Measurements from ENCODE around the gene PHACTR3.

PHACTR3 gene

DNA sequence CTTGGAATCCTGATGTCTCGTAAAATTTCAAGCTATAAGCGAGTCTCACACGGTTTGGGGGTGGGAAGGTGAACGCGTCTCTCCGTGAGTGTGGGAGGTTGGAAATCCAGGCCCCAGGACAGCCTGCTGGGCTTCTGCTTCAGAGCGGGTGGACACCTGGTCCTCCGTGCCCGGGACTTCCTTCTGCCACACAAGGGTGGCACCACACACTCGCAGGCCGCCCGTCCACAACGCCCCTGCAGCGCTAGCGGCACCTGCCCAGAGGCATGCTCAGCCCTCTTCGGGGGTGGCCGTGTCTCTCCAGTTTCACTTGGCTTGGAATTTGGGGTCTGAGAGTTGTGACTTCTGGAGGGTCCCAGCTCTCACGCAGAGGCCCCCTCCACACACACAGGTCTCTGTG, 151.9 kb downstream of the PHACTR3 start:
- FAIRE-seq, result no peak

DNA sequence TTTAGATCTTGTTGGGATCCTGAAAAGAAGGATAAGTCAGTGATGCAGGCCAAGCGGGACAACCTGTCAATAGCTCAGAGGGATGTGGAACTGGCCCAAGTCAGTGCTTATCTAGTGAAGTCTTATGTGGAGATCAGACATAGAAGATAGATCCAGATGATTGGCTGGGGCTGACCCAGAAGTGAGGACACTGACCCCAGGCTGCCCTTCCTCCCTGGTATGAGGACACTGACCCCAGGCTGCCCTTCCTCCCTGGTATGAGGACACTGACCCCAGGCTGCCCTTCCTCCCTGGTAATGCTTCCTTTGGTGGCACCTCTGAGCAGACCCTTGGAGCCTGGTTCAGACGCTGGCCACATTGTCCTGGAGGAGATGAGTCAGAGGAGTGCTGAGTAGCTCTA, 159.7 kb downstream of the PHACTR3 start:
- no peak for FAIRE-seq

DNA sequence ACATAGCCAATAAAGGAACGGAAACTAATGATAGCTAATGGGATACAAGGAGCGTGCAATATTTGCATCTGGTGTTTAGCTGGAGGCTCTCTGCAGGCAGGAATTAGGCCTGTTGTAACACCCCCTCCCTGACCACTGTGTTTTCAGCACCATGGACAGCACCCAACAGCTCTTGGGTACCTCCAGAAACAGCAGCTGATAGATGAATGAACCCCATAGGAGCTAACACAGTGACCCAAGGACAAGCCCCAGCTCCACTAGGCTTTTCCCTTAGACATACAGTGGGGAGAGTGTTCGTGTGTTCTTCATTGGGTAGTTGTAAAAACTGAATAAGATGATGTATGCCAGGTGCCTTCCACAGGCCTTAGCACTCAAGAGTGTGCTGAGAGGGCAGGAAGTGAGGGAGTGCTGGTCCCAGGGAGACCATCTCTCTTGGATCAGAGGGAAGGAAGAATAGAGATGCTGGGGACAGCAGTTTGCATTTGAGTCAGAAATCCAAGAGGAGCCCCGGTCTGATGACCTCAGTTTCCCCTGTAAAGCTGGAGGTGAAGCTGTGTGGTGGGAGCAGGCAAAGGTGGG, 161.3 kb downstream of the PHACTR3 start:
- FAIRE-seq, result no peak

DNA sequence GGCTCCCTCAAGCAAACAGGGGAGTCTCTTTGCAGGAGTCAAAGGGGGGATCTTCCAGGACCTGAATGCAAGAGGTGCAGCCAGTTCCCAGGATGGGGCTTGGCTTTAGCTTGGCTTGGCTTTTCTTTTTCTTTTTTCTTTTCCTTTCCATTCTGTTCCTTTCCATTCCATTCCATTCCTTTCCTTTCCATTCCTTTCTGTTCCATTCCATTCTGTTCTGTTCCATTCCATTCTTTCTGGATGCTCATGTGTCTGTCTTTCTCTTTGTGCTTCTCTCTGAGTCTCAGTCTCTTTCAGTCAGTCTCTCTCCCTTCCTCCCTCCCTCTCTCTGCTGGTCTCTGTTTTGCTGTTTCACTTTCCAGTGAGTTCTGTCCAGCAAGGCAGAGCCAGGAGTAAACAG, 163.3 kb downstream of the PHACTR3 start:
- no peak for FAIRE-seq

DNA sequence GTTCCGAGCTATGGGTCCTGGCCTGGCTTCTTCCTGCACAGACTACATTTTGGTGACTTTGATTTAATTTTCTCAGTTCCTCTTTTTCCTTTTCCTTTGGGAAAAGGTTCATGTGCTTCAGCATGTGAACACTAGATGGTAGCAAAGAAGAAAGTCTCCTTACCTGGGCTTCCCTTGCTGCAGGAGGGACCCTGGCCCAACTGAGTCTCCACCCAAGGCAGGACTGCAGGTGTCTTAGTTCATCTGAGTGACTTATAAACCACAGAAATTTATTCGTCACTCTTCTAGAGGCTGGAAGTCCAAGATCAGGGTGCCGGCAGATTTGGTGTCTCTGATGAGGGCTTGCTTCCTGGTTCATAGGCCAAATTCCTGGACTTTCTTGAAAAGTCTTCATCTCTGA, 165.9 kb downstream of the PHACTR3 start:
- no peak for FAIRE-seq

DNA sequence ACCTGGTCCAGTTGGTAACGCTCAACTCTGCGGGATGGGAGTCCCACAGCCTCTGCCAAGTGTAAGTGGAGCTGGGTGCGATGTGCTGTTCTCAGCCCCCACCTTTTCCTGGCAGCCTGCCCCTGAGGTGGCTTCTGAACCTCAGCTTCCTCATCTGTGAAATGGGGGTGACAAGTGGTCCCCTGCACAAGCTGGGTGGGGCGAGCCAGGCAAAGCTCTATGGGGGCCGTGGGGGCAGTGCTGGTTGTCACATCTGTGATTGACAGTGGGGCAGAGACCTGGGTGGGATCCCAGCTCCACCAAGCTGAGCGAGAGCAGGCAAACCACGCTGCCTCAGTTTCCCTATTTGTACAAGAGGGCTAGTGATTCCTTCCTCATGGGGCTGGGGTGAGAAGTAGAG, 166.5 kb downstream of the PHACTR3 start:
- FAIRE-seq, result no peak

DNA sequence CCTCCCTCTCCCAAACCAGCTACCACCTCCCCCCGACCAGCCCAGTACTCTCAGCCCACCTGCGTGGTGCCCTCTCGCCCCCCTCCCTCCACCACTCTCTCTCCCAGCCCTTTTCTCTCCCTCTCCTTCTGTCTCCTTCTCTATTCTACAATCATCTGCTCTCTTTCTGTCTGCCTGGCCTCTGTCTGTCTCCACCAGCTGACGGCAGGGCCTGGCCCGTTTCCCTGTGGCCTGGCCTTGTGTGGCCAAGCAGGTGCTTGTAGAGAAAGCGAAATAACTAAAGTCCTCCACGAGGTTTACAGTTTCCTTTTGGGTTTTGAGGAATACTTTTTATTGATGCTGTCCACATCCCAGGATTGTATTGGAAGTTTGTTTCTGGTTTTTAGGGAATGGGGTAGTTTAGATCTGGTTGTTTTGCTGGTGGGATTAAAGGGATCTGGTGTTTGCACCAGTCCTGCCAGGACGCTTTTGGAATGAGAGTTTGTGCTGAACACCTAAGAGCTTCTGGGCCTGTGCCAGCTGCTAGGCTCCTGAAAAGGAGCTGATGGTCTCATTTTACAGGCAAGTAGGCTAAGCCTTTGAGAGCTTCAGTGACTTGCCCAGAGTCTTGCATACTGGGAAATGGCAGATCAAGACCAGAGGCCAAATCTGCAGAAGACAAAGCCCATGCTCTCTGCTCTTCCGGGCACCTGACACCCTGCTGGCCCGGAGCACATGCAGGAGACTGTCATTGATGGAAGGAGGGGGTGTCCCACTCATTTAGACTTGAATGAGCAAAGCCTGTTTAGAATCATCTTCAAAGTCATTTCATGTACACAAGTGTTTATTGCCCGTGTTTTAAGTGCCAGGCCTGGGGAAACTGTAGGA, 167.4 kb downstream of the PHACTR3 start:
- FAIRE-seq, result no peak

DNA sequence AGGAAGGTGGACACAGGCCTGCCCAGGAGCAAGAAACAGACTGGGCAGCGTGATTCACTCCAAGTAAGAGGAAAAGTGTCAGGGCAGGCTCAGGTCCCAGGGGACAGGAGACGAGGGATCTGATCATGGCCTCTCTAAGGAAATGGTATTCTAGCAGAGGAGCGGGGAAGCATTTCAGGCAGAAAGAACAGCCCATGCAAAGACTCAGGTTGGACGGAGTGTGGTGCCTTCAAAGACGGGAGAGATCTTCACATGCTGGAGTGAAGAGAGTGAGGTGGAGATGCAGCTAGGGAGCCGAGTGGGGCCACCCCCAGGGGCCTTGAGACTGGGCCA, 168.0 kb downstream of the PHACTR3 start:
- no peak for FAIRE-seq

DNA sequence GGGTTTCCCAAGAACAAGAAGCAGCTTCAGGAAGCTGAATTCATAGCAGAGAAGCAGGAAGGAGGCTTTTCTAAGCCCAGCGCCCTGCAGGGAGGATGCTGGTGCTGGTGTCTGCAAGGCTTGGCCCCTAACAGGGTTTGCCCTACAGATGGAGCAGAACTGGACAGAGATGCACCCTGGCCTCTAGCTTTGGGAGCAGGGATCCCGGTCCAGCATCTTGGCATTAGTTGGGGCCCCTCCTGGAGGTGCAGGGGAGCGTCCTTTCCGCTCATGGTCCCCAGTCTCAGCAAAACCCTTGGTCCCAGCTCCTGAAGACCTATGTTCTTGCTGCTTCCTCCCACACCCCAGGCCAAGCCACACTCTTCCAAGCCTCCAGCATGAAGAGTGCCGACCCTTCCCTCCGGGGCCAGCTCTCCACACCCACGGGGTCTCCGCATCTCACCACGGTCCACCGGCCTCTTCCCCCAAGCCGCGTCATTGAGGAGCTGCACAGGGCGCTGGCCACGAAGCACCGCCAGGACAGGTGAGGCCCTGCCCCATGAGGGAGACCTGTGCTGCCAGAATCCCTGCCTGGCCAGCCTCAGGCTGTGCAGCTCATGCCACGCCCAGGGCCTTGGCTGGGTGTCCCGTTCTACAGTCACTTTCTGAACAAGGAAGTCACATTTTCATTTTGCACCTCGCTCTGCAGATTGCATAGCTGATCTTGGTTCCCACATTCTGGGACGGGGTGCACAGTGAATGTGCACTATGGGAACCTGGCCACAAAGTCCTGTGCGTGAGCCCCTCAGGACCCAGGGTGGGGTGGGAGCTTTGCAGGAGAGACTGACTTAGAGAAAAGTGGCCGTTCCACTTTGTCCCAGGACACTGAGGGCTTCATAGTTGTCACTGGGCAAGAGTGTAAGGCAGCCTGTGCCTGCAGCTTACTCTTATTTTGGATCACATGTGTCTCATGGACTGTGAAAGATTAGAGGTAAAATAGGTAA, 168.9 kb downstream of the PHACTR3 start:
- FAIRE-seq, result no peak

DNA sequence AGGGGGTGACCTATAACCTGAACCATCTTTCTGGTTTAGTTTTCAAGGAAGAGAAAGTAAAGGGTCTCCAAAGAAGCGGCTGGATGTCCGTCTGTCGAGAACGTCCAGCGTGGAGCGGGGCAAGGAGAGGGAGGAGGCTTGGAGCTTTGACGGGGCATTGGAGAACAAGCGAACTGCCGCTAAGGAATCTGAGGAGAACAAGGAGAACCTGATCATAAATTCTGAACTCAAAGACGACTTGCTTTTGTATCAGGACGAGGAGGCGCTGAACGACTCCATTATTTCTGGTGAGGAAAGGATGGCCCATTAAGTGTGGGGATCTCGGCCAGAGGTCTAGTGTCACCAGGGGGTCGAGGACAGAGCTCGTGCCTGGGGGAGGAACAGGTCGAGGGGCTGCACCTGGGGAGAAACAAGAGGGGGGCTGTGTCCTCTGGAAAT, 169.9 kb downstream of the PHACTR3 start:
- no peak for FAIRE-seq

DNA sequence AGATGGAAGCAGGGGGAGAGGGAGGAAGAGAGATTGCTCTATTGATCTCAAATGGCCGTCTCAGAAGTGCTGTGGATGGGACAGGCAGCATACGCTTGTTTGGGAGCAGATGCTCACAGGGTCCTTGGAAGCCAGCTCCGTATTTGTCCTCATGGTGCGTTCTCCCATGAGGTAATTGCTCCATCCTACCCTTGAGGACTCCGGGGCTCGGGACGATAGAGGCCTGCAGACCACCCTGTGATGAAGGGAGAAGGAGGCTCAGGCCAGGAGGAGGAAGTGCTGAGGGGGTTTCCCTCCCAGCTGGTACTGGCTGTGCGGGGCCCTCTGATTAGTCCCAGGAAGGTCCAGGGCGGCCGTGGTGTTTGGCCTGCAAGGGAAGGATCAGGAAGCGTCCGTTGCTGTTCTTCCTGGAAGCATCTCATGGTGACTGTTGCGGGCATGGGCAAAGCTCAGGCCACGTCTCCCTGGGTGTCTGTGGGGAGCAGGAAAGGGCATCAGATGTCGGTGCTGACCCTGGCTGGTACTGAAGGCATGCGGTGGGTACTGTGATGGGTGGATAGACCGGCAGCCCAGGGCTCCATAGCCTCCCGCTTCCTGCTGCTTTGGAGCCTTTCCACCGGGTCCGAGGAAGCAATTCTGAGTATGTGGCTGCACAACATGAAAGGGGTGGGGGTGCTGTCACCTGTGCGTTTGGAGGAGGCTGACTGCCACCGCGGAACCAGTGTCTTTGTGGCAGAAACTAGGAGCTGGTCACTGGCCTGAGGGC, 170.8 kb downstream of the PHACTR3 start:
- no peak for FAIRE-seq

DNA sequence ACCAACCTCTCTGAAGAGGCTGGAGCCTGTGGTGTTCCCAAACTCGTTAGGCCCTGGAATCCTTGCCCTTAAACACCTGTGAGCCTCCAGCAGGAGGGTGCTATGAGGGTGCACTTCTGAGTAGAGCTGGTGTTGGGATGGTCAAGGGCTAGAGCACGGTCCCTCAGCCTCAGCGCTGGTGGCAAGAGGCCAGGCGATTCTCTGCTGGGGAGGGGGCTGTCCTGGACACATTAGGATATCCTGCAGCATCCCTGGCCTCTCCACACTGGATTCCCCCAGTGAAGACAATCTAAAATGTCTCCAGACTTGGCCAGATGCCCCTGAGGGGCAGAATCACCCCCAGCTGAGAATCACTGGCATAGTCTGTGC, 171.3 kb downstream of the PHACTR3 start:
- no peak for FAIRE-seq

DNA sequence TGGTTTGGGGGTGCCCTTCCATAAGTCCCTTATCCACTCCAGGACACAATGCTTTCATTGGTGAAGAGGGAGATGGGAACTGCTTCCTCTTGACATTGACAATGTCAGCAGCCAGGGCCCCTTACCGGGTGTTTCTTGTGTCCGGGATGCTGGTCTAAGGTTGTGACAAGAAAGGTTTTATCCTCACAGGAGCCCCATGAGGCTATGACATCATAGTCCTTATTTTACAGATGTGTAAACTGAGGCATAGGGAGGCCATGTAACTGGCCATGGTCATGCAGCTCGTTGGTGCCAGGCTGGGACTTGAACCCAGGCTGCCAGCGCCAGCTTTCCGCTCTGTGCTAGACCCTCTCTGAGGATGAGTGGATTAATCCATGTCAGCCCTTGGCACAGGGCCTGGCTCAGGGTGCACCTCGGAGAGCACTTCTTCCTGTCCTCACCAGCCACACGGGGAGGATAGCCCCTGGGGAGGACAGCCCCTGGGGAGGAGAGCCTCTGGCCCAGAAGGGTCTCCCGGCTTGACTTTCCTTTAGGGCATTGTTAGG, 171.8 kb downstream of the PHACTR3 start:
- FAIRE-seq, result no peak

DNA sequence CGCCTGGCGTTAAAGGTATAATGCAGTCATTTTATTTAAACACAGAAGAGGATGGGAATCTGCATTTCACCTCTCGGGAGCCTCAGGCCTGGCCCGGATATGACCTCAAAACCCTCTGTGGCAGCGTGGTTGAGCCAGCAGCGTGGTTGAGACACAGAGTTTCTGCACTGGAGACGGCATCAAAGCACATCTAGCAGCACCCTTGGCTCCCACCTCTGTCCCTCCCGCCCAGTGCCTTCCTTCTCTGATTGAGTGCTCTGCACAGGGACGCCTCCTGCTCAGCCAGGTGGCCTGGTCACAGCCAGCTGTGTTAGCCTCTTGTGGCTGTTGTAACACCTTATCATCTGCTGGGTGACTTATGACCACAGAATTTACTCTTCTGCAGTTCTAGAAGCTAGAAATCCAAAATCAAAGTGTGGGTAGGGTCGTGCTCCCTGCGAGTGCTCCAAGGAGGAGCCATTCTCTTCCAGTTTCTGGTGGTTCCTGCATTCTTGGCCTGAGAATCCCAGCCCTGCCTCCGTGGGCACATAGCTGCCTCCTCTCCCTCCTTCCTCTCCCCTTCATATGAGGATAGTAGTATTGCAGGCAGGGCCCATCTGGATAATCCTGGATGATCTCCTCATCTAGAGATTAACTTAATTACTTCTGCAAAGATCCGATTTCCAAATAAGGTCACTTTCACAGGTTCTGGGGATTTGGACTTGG, 172.4 kb downstream of the PHACTR3 start:
- FAIRE-seq, result no peak

DNA sequence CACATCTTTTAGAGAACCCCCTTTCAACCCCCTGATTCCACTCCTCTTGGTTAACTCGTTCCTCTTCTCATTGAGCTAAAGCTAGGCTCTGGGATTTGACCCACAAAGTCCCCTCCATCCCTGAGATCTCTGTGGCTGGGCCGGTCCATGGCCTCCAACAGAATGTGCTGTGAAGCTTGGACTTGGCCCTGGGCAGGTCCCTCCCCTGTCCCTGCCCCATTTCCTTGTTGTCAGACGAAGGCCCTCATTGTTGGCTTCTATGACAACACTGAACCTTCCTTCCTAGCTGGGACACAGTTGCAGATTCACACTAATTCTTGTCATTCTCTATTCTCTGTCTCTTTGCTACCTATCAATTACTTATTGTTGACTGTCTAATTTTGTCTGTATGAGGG, 173.0 kb downstream of the PHACTR3 start:
- FAIRE-seq, result no peak

DNA sequence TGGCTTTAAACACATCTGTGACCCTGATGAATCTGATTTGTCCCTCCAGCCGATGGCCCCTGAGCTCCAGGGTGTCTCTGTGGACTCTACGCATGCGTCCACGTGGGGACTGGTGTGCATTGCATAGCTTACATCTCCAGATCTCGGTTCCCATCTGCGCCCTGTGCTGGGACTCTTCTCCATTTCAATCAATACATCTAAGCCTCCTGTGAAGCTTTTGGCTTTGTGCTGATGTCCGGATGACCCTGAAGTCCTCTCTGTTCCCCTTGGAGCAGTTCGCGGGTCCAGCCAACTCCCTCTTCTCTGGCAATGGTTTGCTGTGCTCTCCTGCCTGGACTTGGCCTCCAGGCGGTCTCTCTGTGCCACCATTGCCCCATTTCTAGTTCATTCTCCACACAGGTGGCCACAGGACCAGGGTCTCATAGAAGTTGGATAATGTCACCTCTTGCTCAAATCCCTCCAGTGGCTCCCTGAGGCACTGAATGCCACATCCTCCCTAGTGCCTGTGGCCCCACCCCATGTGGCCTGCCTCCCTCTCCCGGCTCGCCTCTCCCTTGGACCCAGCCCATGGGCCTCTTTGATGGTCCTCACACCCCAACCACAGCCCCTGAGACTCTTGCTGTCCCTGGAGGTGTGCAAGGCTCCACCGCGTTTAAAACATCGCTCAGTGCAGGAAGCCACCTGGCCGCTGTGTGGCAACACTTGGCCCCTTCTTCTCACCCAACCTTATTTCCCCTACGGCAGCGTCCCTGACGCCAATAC, 173.7 kb downstream of the PHACTR3 start:
- FAIRE-seq, result no peak

DNA sequence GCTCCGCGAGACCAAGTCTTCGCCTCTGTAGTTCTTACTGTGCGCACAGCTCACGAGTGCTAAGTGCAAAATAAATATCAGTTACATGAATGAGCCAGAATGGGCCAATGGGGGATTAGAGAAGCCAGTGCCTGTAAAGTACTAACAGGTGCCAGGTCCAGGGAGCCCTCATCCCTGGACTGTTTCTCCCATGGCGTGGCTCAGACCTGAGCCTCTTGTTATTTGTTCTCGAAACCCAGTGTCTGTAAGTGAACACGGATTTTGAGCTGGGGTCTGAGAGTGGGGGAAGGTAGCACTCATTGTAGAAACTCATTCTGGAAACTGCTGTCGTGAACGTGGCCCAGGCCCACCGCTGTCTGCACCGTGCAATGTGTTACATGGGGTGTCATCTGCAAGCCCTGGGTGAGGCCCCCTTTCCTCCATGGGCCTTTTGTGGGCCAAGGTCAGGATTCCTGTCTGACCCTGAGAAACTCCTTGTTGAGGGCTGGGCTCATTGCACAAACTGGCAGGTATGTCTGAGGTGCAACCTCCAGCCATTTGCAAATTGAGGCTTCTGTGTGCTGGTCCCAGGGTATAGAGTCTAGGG, 174.4 kb downstream of the PHACTR3 start:
- FAIRE-seq, result no peak

DNA sequence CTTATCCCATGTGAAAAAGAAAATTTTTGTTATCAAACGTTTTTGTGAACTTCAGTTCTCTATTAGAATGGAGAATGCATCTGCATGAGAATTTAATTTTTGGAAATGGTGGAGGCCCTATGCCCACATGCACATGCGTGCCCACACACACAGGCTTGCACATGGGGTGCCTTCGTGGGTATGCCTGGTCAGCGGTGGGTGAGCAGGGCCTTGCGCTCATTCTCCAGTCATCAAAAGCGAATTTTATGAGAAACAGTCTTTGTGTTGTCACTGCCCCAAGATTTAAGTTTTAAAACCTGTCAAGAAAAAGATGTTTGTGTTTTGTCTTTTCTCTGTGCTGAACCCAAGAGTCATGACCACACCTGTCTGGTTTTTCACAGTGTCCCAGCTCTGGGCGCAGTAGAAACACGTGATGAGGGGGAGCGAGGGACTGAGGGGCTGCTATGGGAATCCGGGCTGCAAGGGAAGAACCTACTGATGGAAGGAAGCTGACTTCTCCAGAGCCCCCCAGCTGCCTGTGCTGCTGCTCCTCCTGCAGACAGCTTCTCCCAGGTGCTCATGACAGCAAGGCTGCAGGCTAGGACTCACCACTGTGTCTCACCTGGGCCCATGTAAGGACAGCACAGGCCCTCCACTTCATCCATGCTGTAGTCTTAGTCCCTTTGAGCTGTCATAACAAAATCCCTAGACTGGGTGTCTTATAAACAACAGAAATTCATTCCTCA, 175.5 kb downstream of the PHACTR3 start:
- FAIRE-seq, result no peak

DNA sequence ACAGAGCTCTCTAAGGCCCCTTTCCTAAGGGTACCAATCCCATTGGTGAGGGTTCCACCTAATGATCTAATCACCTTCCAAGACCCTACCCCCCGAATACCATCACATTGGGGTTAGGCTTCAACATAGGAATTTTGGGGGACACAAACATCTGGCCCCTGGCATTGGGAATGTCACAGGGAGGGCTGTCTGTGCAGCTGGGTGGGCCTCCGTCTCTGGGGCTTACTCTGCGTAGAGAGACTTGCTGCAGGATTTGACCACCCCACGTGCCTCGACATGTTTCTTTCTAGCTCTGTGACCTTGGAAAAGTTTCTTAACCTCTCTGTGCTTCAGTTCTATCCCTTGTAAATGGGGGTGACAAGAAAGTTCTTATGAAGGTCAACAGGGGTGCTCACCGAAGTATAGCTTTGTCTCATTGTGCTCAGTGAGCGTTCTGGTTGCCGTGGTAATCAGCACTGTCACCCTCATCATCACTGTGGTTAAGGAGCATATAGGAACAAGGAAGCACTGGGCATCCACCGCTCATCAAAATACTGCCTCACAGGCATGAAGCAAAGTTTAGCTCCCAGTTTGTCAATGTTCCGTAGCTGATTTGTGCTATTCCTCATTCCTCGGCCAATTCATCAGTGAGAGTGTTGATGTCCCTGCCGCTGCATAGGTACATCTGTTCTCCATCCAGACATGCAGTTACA, 176.3 kb downstream of the PHACTR3 start:
- no peak for FAIRE-seq
